CD4-positive, alpha-beta T cell (primary cell): Measurements from ENCODE around the gene WNT16. TPM values are rescaled to one million over a fixed set of nuclear protein-coding genes. Genes with fewer than 3 reads are reported as not detected.

Experiments
- ATAC-seq: fragments of 200-7000 bp; cut with Tn5 transposase; one replicate; pipeline ENCODE4 v1.10.0; 2022; ENCODE audit warnings: mild to moderate bottlenecking; ENCODE audit not compliant: poor library complexity
- CTCF ChIA-PET: fragments of 350-600 bp; sonication (Branson Sonifier 250); formaldehyde crosslinking; loops from one replicate; lab custom pipeline; 2021; ENCODE audit warnings: antibody characterized with exemption, inconsistent platforms; lab: Charles Lee
- POLR2A ChIA-PET: fragments of 350-600 bp; sonication (Branson Sonifier 250); formaldehyde crosslinking; loops from one replicate; lab custom pipeline; 2021; ENCODE audit warnings: antibody characterized with exemption, inconsistent platforms; lab: Charles Lee
- DNase-seq, 14 experiments: peaks; one replicate each; pipeline ENCODE4 v3.0.0-alpha.2; 2013 to 2020; ENCODE audit warnings: mixed read lengths in 2 of 14
- H3K27ac ChIP-seq, 2 donors: one replicate each; pipeline versions ENCODE4 v1.5.1 to v1.7.0; 2013; ENCODE audit warnings: low read length in 2 of 2, low read depth in 1 of 2, mild to moderate bottlenecking in 1 of 2
- H3K27me3 ChIP-seq, 2 experiments: 1 replicate in 1 of 2; 2 replicates in 1 of 2; pipeline versions ENCODE4 v1.6.1 to v1.7.0; 2013; ENCODE audit warnings: low read length in 2 of 2, control low read depth in 1 of 2, mild to moderate bottlenecking in 1 of 2, moderate library complexity in 1 of 2; ENCODE audit not compliant: insufficient read depth in 2 of 2, control insufficient read depth in 1 of 2
- H3K36me3 ChIP-seq: one replicate; pipeline ENCODE4 v1.6.1; 2013; ENCODE audit warnings: low read length, control low read depth; ENCODE audit not compliant: insufficient read depth
- H3K4me1 ChIP-seq: one replicate; pipeline ENCODE4 v1.6.1; 2013; ENCODE audit warnings: low read length, control low read depth; ENCODE audit not compliant: insufficient read depth
- H3K4me3 ChIP-seq: one replicate; pipeline ENCODE4 v1.5.1; 2013; ENCODE audit warnings: mild to moderate bottlenecking, low read length, moderate library complexity
- H3K9me3 ChIP-seq, 2 experiments: 1 replicate in 1 of 2; 2 replicates in 1 of 2; pipeline versions ENCODE4 v1.6.1 to v1.7.0; 2013; ENCODE audit warnings: low read length in 2 of 2, mild to moderate bottlenecking in 2 of 2, control low read depth in 1 of 2, moderate library complexity in 1 of 2; ENCODE audit not compliant: control insufficient read depth in 1 of 2, insufficient read depth in 1 of 2
- H3K27ac Mint-ChIP-seq: one replicate; pipeline ENCODE4 v1.8.0; 2020; ENCODE audit warnings: mixed read lengths
- H3K27me3 Mint-ChIP-seq: one replicate; pipeline ENCODE4 v1.8.0; 2021; ENCODE audit warnings: mixed read lengths
- H3K36me3 Mint-ChIP-seq: one replicate; pipeline ENCODE4 v1.8.0; 2021; ENCODE audit warnings: low read depth, mixed read lengths
- H3K4me1 Mint-ChIP-seq: one replicate; pipeline ENCODE4 v1.8.0; 2021; ENCODE audit warnings: low read depth, mixed read lengths
- H3K4me3 Mint-ChIP-seq: one replicate; pipeline ENCODE4 v1.8.0; 2020; ENCODE audit warnings: mild to moderate bottlenecking, mixed read lengths
- H3K9me3 Mint-ChIP-seq: one replicate; pipeline ENCODE4 v1.8.0; 2020; ENCODE audit warnings: mixed read lengths
- CTCF ChIP-seq: fragments of 200-600 bp; IDR thresholded peaks from one replicate; pipeline ENCODE4 v1.8.0; 2022; ENCODE audit warnings: antibody characterized with exemption, mild to moderate bottlenecking
- intact Hi-C, 2 experiments: fragments of 100-400 bp; cut with DNase I in 1 of 2; cut with micrococcal nuclease in 1 of 2; formaldehyde crosslinking; loops; one replicate each; pipeline versions ENCODE4 v1.15.1 to v1.9.0; 2023 to 2025; cut with DNase I, micrococcal nuclease
- total RNA-seq, 174 experiments: library from RNA in 2 of 174; stranded (reverse) in 2 of 174; gene quantifications; one replicate each; pipeline ENCODE4 v1.2.3 and lab custom pipeline; 2021 to 2026

WNT16 gene
- total RNA-seq, 2 experiments from 2014 or later: not detected

DNA sequence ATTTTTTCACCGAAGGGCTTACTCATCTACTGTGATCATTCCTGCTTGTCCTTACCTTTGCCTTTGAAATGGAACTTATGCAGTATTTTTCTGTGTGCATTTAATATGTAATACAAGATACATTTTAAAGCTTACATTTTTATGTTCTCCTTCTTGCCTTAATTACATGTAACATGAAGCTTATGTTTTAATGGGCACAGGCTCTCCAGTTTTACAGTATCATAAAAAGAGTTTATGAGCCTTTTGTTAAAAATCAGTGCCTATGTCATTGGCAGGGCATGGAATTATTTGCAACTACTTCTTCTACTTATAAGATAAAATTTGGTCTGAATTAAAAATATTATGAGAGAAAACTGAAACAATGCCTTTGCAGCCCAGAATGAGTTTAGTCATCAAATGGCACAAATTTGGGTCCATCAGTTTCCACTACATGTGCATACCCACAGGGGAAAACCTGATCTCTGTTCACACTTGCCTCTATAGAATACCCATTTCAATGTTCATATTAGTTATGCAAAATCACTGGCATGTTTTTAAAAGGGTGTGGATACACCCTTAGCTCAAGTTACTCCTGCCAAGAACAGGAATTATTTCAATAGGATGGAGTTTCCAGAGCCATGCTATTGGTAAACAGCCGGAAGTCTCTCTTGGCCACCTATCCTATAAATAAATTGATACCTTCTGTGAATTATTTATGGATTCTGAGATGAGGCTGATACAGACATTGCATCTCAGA lies 27.9 kb upstream of the WNT16 start:
- no peaks in the 10 kb centered on the region for H3K4me1 Mint-ChIP-seq
- no peaks in the 10 kb centered on the region for H3K36me3 Mint-ChIP-seq
- peaks cover 0 to 2% of the 10 kb centered on the region in 2 experiments for H3K27me3 ChIP-seq
- CTCF ChIA-PET: no interaction called here
- no peak for DNase-seq
- no peak overlapping the region for H3K4me3 ChIP-seq
- H3K9me3 ChIP-seq: no peaks in the 10 kb centered on the region
- H3K36me3 ChIP-seq: no peaks in the 10 kb centered on the region
- no peak overlapping the region for H3K4me3 Mint-ChIP-seq
- no peak for ATAC-seq
- no peaks in the 10 kb centered on the region for H3K9me3 Mint-ChIP-seq
- POLR2A ChIA-PET: no interaction called here
- TF ChIP-seq CTCF: no peak
- intact Hi-C loops: no loop called here
- peaks cover 7% of the 10 kb centered on the region for H3K27me3 Mint-ChIP-seq
- no peak overlapping the region for H3K27ac Mint-ChIP-seq
- H3K27ac ChIP-seq: no peak overlapping the region
- H3K4me1 ChIP-seq: no peaks in the 10 kb centered on the region

DNA sequence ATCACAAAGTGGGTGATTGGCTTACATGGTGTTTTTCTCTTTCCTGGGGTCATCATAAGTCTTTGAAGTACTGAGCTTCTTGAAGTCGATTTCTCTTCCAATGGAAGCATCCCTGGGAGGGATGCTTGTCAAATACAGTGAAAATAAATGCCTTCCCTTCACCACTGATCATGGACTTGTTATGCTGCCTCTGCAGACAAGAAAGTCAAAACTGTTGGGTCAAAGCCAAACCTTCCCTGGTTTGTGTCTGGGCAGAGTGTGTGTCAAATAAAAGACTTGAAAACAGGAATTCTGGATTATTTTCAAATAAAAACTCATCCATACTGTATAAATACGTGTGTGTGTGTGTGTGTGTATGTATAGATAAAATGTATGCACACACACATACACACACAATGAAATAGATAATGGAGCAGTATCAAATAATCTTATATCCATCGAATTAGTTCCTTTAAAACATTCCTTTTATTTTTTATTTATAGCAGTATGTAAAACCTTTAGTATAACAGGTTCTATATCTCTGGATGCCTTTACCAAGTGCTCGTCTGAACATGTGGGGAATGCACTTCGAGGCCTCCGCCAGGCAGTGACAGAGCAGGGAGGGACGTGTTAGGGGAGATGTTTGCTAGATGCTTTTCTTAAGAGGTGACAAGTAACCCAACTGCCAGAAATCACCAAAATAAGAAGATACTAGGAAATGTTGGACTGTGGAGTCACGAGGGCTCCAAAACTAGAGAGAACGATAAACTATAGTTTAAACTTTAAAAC lies 27.2 kb upstream of the WNT16 start:
- Histone ChIP-seq H3K36me3 (no peaks in the 10 kb centered on the region), H3K4me3 (no peak overlapping the region), H3K4me1 (no peaks in the 10 kb centered on the region), H3K27me3 (peaks cover 0 to 8% of the 10 kb centered on the region in 2 experiments), H3K27ac (no peak overlapping the region), H3K9me3 (no peaks in the 10 kb centered on the region)
- H3K4me3 Mint-ChIP-seq: no peak overlapping the region
- no peak for TF ChIP-seq CTCF
- H3K36me3 Mint-ChIP-seq: no peaks in the 10 kb centered on the region
- peaks cover 13% of the 10 kb centered on the region for H3K27me3 Mint-ChIP-seq
- no peak overlapping the region for H3K27ac Mint-ChIP-seq
- POLR2A ChIA-PET: no interaction called here
- no peak for DNase-seq
- ATAC-seq: no peak
- no peaks in the 10 kb centered on the region for H3K9me3 Mint-ChIP-seq
- intact Hi-C loops: no loop called here
- CTCF ChIA-PET: no interaction called here
- no peaks in the 10 kb centered on the region for H3K4me1 Mint-ChIP-seq

DNA sequence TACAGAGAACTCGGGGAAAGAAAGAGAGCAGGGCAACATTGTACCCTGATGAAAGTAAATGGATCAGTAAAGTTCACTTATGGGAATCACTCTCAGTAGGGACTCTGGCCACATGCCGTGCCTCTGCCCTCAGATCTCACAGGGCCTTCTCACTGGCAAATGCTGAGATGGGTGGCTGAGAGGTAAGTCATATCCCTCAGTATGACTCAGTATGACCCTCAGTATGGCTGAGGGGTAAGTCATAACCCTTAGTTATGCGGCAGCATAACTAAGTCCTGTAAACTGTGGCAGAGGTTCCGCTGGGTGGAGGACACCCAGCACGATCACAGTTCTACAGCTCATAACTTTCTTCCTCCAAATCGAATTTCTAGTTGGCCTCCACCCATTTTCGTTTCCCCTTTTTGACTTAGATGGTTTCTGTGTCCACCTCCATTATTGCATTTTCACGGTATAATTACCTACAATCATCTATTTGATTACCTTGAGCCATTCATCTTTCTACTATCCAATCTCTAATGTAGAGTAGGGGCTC lies 26.5 kb upstream of the WNT16 start:
- no peak overlapping the region for H3K27ac Mint-ChIP-seq
- Histone ChIP-seq H3K4me3 (no peak overlapping the region), H3K27ac (no peak overlapping the region), H3K9me3 (no peaks in the 10 kb centered on the region), H3K36me3 (no peaks in the 10 kb centered on the region), H3K27me3 (peaks cover 0 to 8% of the 10 kb centered on the region in 2 experiments), H3K4me1 (no peaks in the 10 kb centered on the region)
- intact Hi-C loops: no loop called here
- ATAC-seq (no peak), DNase-seq (no peak)
- H3K4me1 Mint-ChIP-seq: no peaks in the 10 kb centered on the region
- H3K4me3 Mint-ChIP-seq: no peak overlapping the region
- ChIA-PET POLR2A (no interaction called here), CTCF (no interaction called here)
- no peaks in the 10 kb centered on the region for H3K9me3 Mint-ChIP-seq
- TF ChIP-seq CTCF: no peak
- peaks cover 18% of the 10 kb centered on the region for H3K27me3 Mint-ChIP-seq
- H3K36me3 Mint-ChIP-seq: no peaks in the 10 kb centered on the region
